ENCODE measurements around the gene SPP2.

- TF ChIP-seq CTCF (IDR thresholded peaks at IDR 0.05) (no peak), MLX (CRISPR knock-in tag; IDR thresholded peaks at IDR 0.05) (no peak), NFE2L1 (CRISPR knock-in tag; IDR thresholded peaks at IDR 0.05) (no peak), ZNF671 (CRISPR knock-in tag; IDR thresholded peaks at IDR 0.05) (no peak), ESRRA (CRISPR knock-in tag; IDR thresholded peaks at IDR 0.05; ENCODE audit: borderline replicate concordance) (no peak), RORB (CRISPR knock-in tag; IDR thresholded peaks at IDR 0.05) (no peak), USF2 (CRISPR knock-in tag; IDR thresholded peaks at IDR 0.05) (no peak)
Measured at GRCh38 chr2:234026693-234027254, 23.7 kb upstream of the SPP2 start.

Measured in WTC11 (cell line).